Tibial nerve (tissue), 4 donors: ENCODE results near the gene FAM221B.

ENCODE experiments used
- EP300 ChIP-seq, 2 donors: sonication (generic); formaldehyde crosslinking; IDR thresholded peaks; one replicate each; pipeline ENCODE4 v1.6.1; 2017; ENCODE audit warnings: antibody characterized with exemption in 2 of 2, mild to moderate bottlenecking in 1 of 2
- POLR2A ChIP-seq, 2 donors: fragments of 450-650 bp; IDR thresholded peaks; one replicate each; pipeline ENCODE4 v1.6.1; 2017; ENCODE audit warnings: antibody characterized with exemption in 2 of 2, mild to moderate bottlenecking in 2 of 2, moderate library complexity in 2 of 2
- TF ChIP-seq, protein P1 (sequence below), 5 experiments: fragments of 200-600 bp in 3 of 5; fragments of 450-650 bp in 2 of 5; sonication (generic) in 3 of 5; IDR thresholded peaks; one replicate each; pipeline ENCODE4 v1.5.1; 2016 to 2019; ENCODE audit warnings: antibody characterized with exemption in 5 of 5, mild to moderate bottlenecking in 3 of 5, moderate library complexity in 2 of 5

DNA sequence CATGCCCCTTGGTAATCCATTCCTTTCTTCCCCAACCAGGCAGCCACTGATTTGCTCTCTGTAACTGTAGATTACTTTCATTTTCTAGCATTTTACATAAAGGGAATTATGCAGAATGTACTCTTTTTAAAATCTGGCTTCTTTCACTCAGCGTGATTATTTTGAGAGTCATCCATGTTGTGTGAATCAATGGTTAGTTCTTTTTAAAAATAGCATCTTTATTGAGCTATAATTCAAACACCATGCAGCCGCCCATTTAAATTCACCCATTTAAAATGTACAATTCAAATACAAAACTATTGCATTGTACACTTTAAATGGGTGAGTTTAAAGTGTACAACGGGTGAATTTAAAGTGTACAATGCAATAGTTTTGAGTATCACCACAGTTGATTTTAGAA lies 44.0 kb upstream of the FAM221B start:
- TF ChIP-seq, protein P1, sequence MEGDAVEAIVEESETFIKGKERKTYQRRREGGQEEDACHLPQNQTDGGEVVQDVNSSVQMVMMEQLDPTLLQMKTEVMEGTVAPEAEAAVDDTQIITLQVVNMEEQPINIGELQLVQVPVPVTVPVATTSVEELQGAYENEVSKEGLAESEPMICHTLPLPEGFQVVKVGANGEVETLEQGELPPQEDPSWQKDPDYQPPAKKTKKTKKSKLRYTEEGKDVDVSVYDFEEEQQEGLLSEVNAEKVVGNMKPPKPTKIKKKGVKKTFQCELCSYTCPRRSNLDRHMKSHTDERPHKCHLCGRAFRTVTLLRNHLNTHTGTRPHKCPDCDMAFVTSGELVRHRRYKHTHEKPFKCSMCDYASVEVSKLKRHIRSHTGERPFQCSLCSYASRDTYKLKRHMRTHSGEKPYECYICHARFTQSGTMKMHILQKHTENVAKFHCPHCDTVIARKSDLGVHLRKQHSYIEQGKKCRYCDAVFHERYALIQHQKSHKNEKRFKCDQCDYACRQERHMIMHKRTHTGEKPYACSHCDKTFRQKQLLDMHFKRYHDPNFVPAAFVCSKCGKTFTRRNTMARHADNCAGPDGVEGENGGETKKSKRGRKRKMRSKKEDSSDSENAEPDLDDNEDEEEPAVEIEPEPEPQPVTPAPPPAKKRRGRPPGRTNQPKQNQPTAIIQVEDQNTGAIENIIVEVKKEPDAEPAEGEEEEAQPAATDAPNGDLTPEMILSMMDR (IDR thresholded peaks at IDR 0.05): no peak
- TF ChIP-seq POLR2A (IDR thresholded peaks at IDR 0.05) (no peak), EP300 (IDR thresholded peaks at IDR 0.05) (no peak)
